GM12872 (cell line): ENCODE data around the gene NPTXR.

Experiments
- CTCF ChIP-seq: IDR thresholded peaks from 3 replicates; pipeline ENCODE4 v1.5.1; 2011; ENCODE audit warnings: low read depth, mild to moderate bottlenecking, low read length, moderate library complexity; ENCODE audit not compliant: insufficient read depth

NPTXR gene

GRCh38 chr22:38795569-38795968, 48.3 kb downstream of the NPTXR start:
- TF ChIP-seq CTCF = no peak

GRCh38 chr22:38793721-38794466, 49.9 kb downstream of the NPTXR start, which contains the start of gene DNAL4:
TSS of gene DNAL4 (minus strand) at chr22:38794143. CDS start at chr22:38782731, 11,412 bp downstream.
- TF ChIP-seq CTCF = no peak

GRCh38 chr22:38793317-38793716, 50.5 kb downstream of the NPTXR start:
- TF ChIP-seq CTCF = no peak

GRCh38 chr22:38792833-38793232, 51.0 kb downstream of the NPTXR start:
- no peak for TF ChIP-seq CTCF

- TF ChIP-seq CTCF = no peak
These were observed 54.2 kb downstream of the NPTXR start for GRCh38 chr22:38789606-38790005.

- TF ChIP-seq CTCF = no peak
These were observed 55.0 kb downstream of the NPTXR start for GRCh38 chr22:38788846-38789245.

GRCh38 chr22:38788021-38788816, 55.6 kb downstream of the NPTXR start:
- no peak for TF ChIP-seq CTCF
